ENCODE data around the gene SLC6A13. TPM values are rescaled to one million over a fixed set of nuclear protein-coding genes. Genes with fewer than 3 reads are reported as not detected.
A peak's percentile ranks its signal among the peaks of the same experiment; 100 is the strongest.

SLC6A13 gene
- total and polyA plus RNA-seq, 2 of the 13 experiments (the other 11 are each of a cell fraction or from before 2014, with no cell fraction given) = 0.05 to 0.15 TPM

GRCh38 chr12:232731-233614 is 29.7 kb downstream of the SLC6A13 start:
- DNase-seq (ENCODE audit: low spot score) (no peak), ATAC-seq (no peak), FAIRE-seq (no peak)
- TF ChIP-seq SRSF4 (IDR thresholded peaks at IDR 0.05; ENCODE audit: low read depth, low read length, poor library complexity, severe bottlenecking) (no peak), ZNF446 (CRISPR knock-in tag; IDR thresholded peaks at IDR 0.05) (0 out of 2 replicates have a peak, but pooled peaks have one; percentile 30), TAF1 (CRISPR knock-in tag; IDR thresholded peaks at IDR 0.05) (no peak), ZNF766 (CRISPR knock-in tag; IDR thresholded peaks at IDR 0.05; ENCODE audit: borderline replicate concordance) (no peak)
- peaks cover 52% of the 10 kb centered on the region for H3K4me1 ChIP-seq (ENCODE audit: insufficient read depth, low read length)
- ChIA-PET POLR2A (interaction anchor here (1.2 to 1.3 kb wide), 2 partner anchors 13 to 29 kb away, joined by 3 to 4 read pairs; no protein-coding TSS in a partner anchor), CTCF (ENCODE audit: low intra/inter-chr PET ratio, low total read pairs) (no interaction called here)
- 68% methylated on average over 19 of the region's 19 CpGs for WGBS (ENCODE audit: low lambda C conversion rate)
- BruUV-seq (replicated peaks) = no TSS peak
- no peak overlapping the region; the same call in 1 of the 2 replicates for H3K4me2 ChIP-seq (ENCODE audit: low read depth, low read length)
- H3K9ac ChIP-seq (ENCODE audit: insufficient read depth, low read depth, low read length) = no peak overlapping the region
- peaks cover 4% of the 10 kb centered on the region; the same call in 1 of the 2 replicates for H3K9me3 ChIP-seq (ENCODE audit: low read length)
- intact Hi-C loops (cut with micrococcal nuclease; ENCODE audit: unreplicated experiment) (no loop called here), in situ Hi-C loops (cut with HindIII; ENCODE audit: extremely low pct_ligation_motif_present, low pct_unique_long_range_greater_than_20kb) (no loop called here)
- peaks cover 1 to 6% of the 10 kb centered on the region in 2 experiments; a peak in 3 of 5 replicates for H3K27me3 ChIP-seq (ENCODE audit: control insufficient read depth in 1 of 2, insufficient read depth in 2 of 2, low read length in 2 of 2)
- no peak overlapping the region for H3K4me3 ChIP-seq (replicated peaks in 1 of 3; ENCODE audit: insufficient read depth in 1 of 3, low read depth in 2 of 3, low read length in 3 of 3)
- no peak overlapping the region for H2AFZ ChIP-seq (ENCODE audit: low read length)
- no peak overlapping the region for H3K27ac ChIP-seq (ENCODE audit: extremely low read length, insufficient read depth, low read length)
- no peaks in the 10 kb centered on the region for H3K79me2 ChIP-seq (ENCODE audit: insufficient read depth, low read length)
- H3K36me3 ChIP-seq (replicated peaks in 1 of 2; ENCODE audit: control insufficient read depth in 1 of 2, insufficient read depth in 2 of 2, low read length in 2 of 2) = no peaks in the 10 kb centered on the region
- H4K20me1 ChIP-seq (ENCODE audit: insufficient read depth, low read length) = no peaks in the 10 kb centered on the region

GRCh38 chr12:230925-231671 is 31.5 kb downstream of the SLC6A13 start:
- ChIA-PET CTCF (ENCODE audit: low intra/inter-chr PET ratio, low total read pairs) (no interaction called here), POLR2A (interaction anchor here (1.3 kb wide), 1 partner anchor 31 kb away, joined by 3 read pairs; no protein-coding TSS in a partner anchor)
- FAIRE-seq = no peak
- H3K4me1 ChIP-seq (ENCODE audit: insufficient read depth, low read length) = peaks cover 33% of the 10 kb centered on the region
- peaks cover 4% of the 10 kb centered on the region; the same call in 1 of the 2 replicates for H3K9me3 ChIP-seq (ENCODE audit: low read length)
- no peak overlapping the region for H3K4me3 ChIP-seq (replicated peaks in 1 of 3; ENCODE audit: insufficient read depth in 1 of 3, low read depth in 2 of 3, low read length in 3 of 3)
- no peak overlapping the region for H3K4me2 ChIP-seq (ENCODE audit: low read depth, low read length)
- ATAC-seq = no peak
- intact Hi-C loops (cut with micrococcal nuclease; ENCODE audit: unreplicated experiment) = no loop called here
- H4K20me1 ChIP-seq (ENCODE audit: insufficient read depth, low read length) = no peaks in the 10 kb centered on the region
- H3K27ac ChIP-seq (ENCODE audit: extremely low read length, insufficient read depth, low read length) = no peak overlapping the region
- in situ Hi-C loops (cut with HindIII; ENCODE audit: extremely low pct_ligation_motif_present, low pct_unique_long_range_greater_than_20kb) = no loop called here
- no peak for DNase-seq (ENCODE audit: low spot score)
- H3K79me2 ChIP-seq (ENCODE audit: insufficient read depth, low read length) = no peaks in the 10 kb centered on the region
- peaks cover 1 to 6% of the 10 kb centered on the region in 2 experiments; a peak in 3 of 5 replicates for H3K27me3 ChIP-seq (ENCODE audit: control insufficient read depth in 1 of 2, insufficient read depth in 2 of 2, low read length in 2 of 2)
- no peak overlapping the region for H2AFZ ChIP-seq (ENCODE audit: low read length)
- no peaks in the 10 kb centered on the region for H3K36me3 ChIP-seq (replicated peaks in 1 of 2; ENCODE audit: control insufficient read depth in 1 of 2, insufficient read depth in 2 of 2, low read length in 2 of 2)
- no TSS peak for BruUV-seq (replicated peaks)
- WGBS (ENCODE audit: low lambda C conversion rate) = 44% methylated on average over 9 of the region's 14 CpGs
- H3K9ac ChIP-seq (ENCODE audit: insufficient read depth, low read depth, low read length) = no peak overlapping the region
- TF ChIP-seq ZNF264 (CRISPR knock-in tag; IDR thresholded peaks at IDR 0.05) = no peak
- TF ChIP-seq, protein P1, sequence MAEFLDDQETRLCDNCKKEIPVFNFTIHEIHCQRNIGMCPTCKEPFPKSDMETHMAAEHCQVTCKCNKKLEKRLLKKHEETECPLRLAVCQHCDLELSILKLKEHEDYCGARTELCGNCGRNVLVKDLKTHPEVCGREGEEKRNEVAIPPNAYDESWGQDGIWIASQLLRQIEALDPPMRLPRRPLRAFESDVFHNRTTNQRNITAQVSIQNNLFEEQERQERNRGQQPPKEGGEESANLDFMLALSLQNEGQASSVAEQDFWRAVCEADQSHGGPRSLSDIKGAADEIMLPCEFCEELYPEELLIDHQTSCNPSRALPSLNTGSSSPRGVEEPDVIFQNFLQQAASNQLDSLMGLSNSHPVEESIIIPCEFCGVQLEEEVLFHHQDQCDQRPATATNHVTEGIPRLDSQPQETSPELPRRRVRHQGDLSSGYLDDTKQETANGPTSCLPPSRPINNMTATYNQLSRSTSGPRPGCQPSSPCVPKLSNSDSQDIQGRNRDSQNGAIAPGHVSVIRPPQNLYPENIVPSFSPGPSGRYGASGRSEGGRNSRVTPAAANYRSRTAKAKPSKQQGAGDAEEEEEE (CRISPR knock-in tag; IDR thresholded peaks at IDR 0.05; ENCODE audit: borderline replicate concordance) = no peak
- TF ChIP-seq PRDM15 (CRISPR knock-in tag; IDR thresholded peaks at IDR 0.05) = no peak
- TF ChIP-seq ZNF589 (CRISPR knock-in tag; conservative IDR thresholded peaks at IDR 0.05) = no peak
- TF ChIP-seq, protein P2, sequence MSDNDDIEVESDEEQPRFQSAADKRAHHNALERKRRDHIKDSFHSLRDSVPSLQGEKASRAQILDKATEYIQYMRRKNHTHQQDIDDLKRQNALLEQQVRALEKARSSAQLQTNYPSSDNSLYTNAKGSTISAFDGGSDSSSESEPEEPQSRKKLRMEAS (IDR thresholded peaks at IDR 0.05) = no peak
